Breast epithelium (tissue), 3 donors: ENCODE results near the gene MPZL2.

Source experiments
- POLR2AphosphoS5 ChIP-seq, 3 donors: sonication (generic); formaldehyde crosslinking; IDR thresholded peaks; one replicate each; pipeline ENCODE4 v1.6.1; 2017; ENCODE audit warnings: antibody characterized with exemption in 3 of 3
- TF ChIP-seq, protein P1 (sequence below), 3 donors: fragments of 450-650 bp; IDR thresholded peaks; one replicate each; pipeline ENCODE4 v1.5.1; 2016 to 2017; ENCODE audit warnings: antibody characterized with exemption in 3 of 3, mild to moderate bottlenecking in 3 of 3, moderate library complexity in 3 of 3

DNA sequence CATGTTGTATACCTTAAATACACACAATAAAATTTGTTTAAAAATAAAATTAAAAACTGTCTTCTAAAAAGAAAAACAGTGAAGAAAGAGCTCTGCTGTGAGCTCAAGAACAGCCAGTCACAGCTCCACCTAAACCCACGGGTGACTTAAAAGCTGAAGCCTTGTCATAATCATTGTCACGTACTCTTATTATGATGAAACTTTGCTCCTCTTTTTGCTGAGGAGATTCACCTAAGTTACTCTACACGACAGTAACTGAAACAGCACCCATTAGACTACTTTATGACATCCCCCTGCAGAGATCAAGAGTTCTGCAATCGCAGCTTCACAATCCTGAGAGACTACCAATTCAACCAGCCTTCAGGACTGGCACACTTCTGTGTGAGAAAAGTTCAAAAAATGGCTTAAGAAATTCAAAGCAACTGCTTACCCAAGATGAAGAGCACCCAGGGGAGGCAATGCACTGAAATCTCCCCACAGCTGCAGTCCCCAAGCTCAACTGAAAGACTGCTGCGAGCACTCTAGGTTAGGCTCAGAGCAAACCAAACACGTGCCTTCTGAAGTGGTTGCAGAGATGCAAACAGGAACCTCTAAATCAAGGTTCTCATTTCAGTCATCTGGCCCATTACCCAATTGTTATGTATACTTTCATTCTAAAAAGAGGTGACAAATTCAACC is 39.4 kb downstream of the MPZL2 start, which contains the start of gene JAML:
- TF ChIP-seq, protein P1, sequence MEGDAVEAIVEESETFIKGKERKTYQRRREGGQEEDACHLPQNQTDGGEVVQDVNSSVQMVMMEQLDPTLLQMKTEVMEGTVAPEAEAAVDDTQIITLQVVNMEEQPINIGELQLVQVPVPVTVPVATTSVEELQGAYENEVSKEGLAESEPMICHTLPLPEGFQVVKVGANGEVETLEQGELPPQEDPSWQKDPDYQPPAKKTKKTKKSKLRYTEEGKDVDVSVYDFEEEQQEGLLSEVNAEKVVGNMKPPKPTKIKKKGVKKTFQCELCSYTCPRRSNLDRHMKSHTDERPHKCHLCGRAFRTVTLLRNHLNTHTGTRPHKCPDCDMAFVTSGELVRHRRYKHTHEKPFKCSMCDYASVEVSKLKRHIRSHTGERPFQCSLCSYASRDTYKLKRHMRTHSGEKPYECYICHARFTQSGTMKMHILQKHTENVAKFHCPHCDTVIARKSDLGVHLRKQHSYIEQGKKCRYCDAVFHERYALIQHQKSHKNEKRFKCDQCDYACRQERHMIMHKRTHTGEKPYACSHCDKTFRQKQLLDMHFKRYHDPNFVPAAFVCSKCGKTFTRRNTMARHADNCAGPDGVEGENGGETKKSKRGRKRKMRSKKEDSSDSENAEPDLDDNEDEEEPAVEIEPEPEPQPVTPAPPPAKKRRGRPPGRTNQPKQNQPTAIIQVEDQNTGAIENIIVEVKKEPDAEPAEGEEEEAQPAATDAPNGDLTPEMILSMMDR (IDR thresholded peaks at IDR 0.05), result no peak
- TF ChIP-seq POLR2AphosphoS5 (IDR thresholded peaks at IDR 0.05), result no peak
